ENCODE measurements around the gene DUSP10.

Gene DUSP10

DNA sequence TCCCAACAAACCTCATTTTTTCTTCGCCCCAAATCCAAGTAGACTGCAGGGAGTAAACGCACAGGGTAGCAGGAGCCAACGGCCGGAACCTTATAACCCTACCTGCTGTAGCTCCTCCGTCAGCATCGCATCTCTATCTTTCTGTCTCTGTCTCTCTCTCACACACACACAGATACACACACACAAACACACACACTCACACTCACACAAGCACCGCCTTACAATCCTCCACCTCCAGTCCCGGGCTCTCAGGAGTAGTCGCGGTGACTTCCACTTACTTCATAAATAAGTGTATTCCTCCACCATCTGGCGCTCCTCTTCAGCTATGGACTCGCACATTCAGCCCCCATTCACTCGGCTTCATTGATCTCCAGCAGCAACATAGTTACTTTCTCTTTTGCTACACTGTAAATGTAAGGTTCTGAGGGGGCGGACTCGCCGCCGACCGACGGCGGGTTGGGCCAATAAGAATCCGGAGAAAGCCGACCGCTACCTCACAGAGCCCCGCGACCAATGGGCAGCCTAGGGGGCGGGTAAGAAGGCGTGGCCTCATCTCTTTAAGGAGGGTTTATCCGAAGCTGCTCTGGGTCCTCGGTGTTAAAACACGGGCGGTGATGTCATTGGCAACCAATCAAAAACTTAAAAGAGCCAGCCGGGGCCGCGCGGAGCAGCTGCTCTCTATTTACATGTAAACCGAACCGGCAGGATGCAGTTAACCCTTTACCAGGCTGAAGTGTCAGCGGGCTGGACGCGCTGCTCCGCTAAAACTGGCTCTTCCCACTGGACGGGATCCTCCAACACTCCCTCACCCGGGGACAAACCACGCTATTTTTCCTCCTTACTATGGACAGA is at the start of gene DUSP10:
DUSP10 (minus strand) TSS at position 387 of the 852 bp plus-strand sequence. CDS start 2,345 bp downstream, outside the sequence.
- peak within 1 kb of the TSS; percentile 89 for H3K4me2 ChIP-seq (ENCODE audit: low read depth, low read length, poor library complexity, severe bottlenecking)
- H4K20me1 ChIP-seq (ENCODE audit: insufficient read depth, low read length, poor library complexity, severe bottlenecking): peaks cover 45% of the 10 kb centered on the region
- no peaks in the 10 kb centered on the region for H3F3A ChIP-seq (ENCODE audit: low read depth)
- H3K9me2 ChIP-seq (replicated peaks; ENCODE audit: low read depth, low read length): no peaks in the 10 kb centered on the region
- H3K4me1 ChIP-seq (ENCODE audit: insufficient read depth, low read length, poor library complexity, severe bottlenecking): peaks cover 47% of the 10 kb centered on the region
- peak within 1 kb of the TSS; percentile 76 for H2AFZ ChIP-seq (ENCODE audit: low read length)
- H3K79me2 ChIP-seq (ENCODE audit: insufficient read depth, low read length): peaks cover 49% of the 10 kb centered on the region
- H3K36me3 ChIP-seq (ENCODE audit: insufficient read depth, low read length): peaks cover 16% of the 10 kb centered on the region
- TF ChIP-seq, protein P1, sequence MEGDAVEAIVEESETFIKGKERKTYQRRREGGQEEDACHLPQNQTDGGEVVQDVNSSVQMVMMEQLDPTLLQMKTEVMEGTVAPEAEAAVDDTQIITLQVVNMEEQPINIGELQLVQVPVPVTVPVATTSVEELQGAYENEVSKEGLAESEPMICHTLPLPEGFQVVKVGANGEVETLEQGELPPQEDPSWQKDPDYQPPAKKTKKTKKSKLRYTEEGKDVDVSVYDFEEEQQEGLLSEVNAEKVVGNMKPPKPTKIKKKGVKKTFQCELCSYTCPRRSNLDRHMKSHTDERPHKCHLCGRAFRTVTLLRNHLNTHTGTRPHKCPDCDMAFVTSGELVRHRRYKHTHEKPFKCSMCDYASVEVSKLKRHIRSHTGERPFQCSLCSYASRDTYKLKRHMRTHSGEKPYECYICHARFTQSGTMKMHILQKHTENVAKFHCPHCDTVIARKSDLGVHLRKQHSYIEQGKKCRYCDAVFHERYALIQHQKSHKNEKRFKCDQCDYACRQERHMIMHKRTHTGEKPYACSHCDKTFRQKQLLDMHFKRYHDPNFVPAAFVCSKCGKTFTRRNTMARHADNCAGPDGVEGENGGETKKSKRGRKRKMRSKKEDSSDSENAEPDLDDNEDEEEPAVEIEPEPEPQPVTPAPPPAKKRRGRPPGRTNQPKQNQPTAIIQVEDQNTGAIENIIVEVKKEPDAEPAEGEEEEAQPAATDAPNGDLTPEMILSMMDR (conservative IDR thresholded peaks at IDR 0.05; ENCODE audit: low read length): peak; percentile 19; the same call in 1 of the 2 replicates
- TF ChIP-seq EZH2phosphoT487 (IDR thresholded peaks at IDR 0.05; ENCODE audit: borderline replicate concordance): no peak
- H3K9ac ChIP-seq (ENCODE audit: low read depth, low read length, poor library complexity, severe bottlenecking): peak within 1 kb of the TSS; percentile 89
- H3K27me3 ChIP-seq (ENCODE audit: insufficient read depth, low read length, poor library complexity, severe bottlenecking): no peaks in the 10 kb centered on the region
- H3K4me3 ChIP-seq (ENCODE audit: low read length, poor library complexity, severe bottlenecking): peak within 1 kb of the TSS; percentile 94
- H3K9me3 ChIP-seq (ENCODE audit: insufficient read depth, low read depth, low read length): no peaks in the 10 kb centered on the region

- Histone ChIP-seq H3K4me3 (ENCODE audit: low read length, poor library complexity, severe bottlenecking) (no peak overlapping the region), H3K9me2 (replicated peaks; ENCODE audit: low read depth, low read length) (no peaks in the 10 kb centered on the region), H4K20me1 (ENCODE audit: insufficient read depth, low read length, poor library complexity, severe bottlenecking) (no peaks in the 10 kb centered on the region), H3K79me2 (ENCODE audit: insufficient read depth, low read length) (no peaks in the 10 kb centered on the region), H3K36me3 (ENCODE audit: insufficient read depth, low read length) (no peaks in the 10 kb centered on the region), H3K4me1 (ENCODE audit: insufficient read depth, low read length, poor library complexity, severe bottlenecking) (peaks cover 20% of the 10 kb centered on the region), H3K4me2 (ENCODE audit: low read depth, low read length, poor library complexity, severe bottlenecking) (no peak overlapping the region), H3K27me3 (ENCODE audit: insufficient read depth, low read length, poor library complexity, severe bottlenecking) (no peaks in the 10 kb centered on the region), H3F3A (ENCODE audit: low read depth) (no peaks in the 10 kb centered on the region), H3K9me3 (ENCODE audit: insufficient read depth, low read depth, low read length) (no peaks in the 10 kb centered on the region), H3K9ac (ENCODE audit: low read depth, low read length, poor library complexity, severe bottlenecking) (no peak overlapping the region), H2AFZ (ENCODE audit: low read length) (no peak overlapping the region)
- TF ChIP-seq, protein P1 (conservative IDR thresholded peaks at IDR 0.05; ENCODE audit: low read length): no peak
- no peak for TF ChIP-seq EZH2phosphoT487 (IDR thresholded peaks at IDR 0.05; ENCODE audit: borderline replicate concordance)
Measured at GRCh38 chr1:221788466-221788865, 46.6 kb upstream of the DUSP10 start.

DNA sequence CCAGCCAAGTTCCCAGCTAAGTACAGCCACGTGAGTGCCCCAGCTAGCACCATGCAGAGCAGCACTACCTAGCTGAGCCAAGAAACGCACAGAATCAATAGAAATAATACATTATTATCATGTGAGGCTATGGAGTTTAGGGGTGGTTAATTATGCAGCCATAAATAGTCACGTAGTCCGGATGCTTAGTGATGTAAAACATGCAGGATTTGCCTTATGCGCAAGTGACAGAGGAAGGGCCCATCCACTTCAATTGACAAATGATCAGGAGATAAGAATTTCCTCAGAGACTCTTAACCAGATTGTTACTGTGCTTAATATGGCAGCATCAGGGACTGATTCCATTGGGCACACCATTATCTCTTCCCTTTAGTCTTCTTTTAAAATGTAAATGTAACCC is 44.8 kb upstream of the DUSP10 start:
- Histone ChIP-seq H3K27me3 (ENCODE audit: insufficient read depth, low read length, poor library complexity, severe bottlenecking) (no peaks in the 10 kb centered on the region), H4K20me1 (ENCODE audit: insufficient read depth, low read length, poor library complexity, severe bottlenecking) (no peaks in the 10 kb centered on the region), H3K4me1 (ENCODE audit: insufficient read depth, low read length, poor library complexity, severe bottlenecking) (peaks cover 34% of the 10 kb centered on the region), H3K9me2 (replicated peaks; ENCODE audit: low read depth, low read length) (no peaks in the 10 kb centered on the region), H3K79me2 (ENCODE audit: insufficient read depth, low read length) (no peaks in the 10 kb centered on the region), H3K9me3 (ENCODE audit: insufficient read depth, low read depth, low read length) (no peaks in the 10 kb centered on the region), H3K9ac (ENCODE audit: low read depth, low read length, poor library complexity, severe bottlenecking) (no peak overlapping the region), H2AFZ (ENCODE audit: low read length) (no peak overlapping the region), H3K4me2 (ENCODE audit: low read depth, low read length, poor library complexity, severe bottlenecking) (no peak overlapping the region), H3K4me3 (ENCODE audit: low read length, poor library complexity, severe bottlenecking) (no peak overlapping the region), H3F3A (ENCODE audit: low read depth) (no peaks in the 10 kb centered on the region), H3K36me3 (ENCODE audit: insufficient read depth, low read length) (no peaks in the 10 kb centered on the region)
- TF ChIP-seq, protein P1 (conservative IDR thresholded peaks at IDR 0.05; ENCODE audit: low read length): no peak
- TF ChIP-seq EZH2phosphoT487 (IDR thresholded peaks at IDR 0.05; ENCODE audit: borderline replicate concordance): no peak
